CD4-positive, alpha-beta T cell treated with Interleukin-15 for 1 hour (primary cell): ENCODE data around the gene IRAK1.
"Not testable (repeated sequence)": the region's sequence is repeated elsewhere in the genome, so short reads cannot be mapped to it uniquely, and the experiment has no call there.

Experiments
- DNase-seq: peaks from one replicate; pipeline ENCODE4 v3.0.0-alpha.2; 2020

The IRAK1 gene

GRCh38 chrX:153993978-153994377, 25.7 kb downstream of the IRAK1 start:
- no peak for DNase-seq

- DNase-seq = no peak
These were observed 26.6 kb downstream of the IRAK1 start for GRCh38 chrX:153993079-153993478.

- no peak for DNase-seq
These were observed 27.5 kb downstream of the IRAK1 start for GRCh38 chrX:153992180-153992579.

DNA sequence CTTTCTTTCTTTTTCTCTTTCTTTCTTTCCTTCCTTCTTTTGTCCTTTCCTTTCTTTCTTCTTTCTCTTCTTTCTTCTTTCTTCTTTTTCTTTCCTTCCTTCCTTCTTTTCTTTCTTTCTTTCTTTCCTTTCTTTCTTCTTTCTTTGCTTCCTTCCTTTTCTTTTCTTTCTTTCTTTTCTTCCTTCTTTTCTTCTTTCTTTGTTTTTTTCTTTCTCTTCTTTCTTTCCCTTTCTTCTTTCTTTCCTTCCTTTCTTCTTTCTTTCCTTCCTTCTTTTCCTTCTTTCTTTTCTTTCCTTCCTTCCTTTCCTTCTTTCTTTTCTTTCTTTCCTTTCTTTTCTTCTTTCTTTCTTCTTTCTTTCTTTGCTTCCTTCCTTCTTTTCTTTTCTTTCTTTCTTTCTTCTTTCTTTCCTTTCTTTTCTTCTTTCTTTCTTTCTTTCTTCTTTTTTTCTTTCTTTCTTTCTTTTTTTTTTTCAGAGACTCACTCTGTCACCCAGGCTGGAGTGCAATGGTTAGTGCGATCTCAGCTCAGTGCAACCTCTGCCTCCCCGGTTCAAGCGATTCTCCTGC, 28.6 kb downstream of the IRAK1 start:
- no peak for DNase-seq

- no peak for DNase-seq
These were observed 29.6 kb downstream of the IRAK1 start for GRCh38 chrX:153989973-153990655.

DNA sequence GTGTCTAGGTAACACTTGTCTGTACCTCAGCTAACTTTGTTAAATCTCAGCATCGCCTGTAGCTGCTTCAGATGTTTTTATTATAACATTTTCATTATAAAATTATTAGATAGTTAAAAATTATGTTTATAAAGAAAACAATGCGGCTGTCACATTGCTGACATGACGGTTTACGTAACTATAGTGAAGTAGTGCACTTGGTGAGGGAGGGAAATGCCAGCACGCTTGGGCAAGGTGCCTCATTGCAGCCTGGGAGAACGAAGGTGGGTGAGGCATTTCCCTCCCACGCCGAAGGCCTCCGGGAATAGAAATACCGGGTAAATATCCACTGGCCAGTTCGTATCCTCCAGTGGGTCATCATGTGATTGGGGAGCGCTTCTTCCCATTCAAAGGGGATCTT, 31.2 kb downstream of the IRAK1 start:
- no peak for DNase-seq

- no peak for DNase-seq
These were observed 35.1 kb downstream of the IRAK1 start for GRCh38 chrX:153984351-153985178.

- DNase-seq = peak; percentile 60
These were observed 36.3 kb downstream of the IRAK1 start for GRCh38 chrX:153983321-153983801.

DNA sequence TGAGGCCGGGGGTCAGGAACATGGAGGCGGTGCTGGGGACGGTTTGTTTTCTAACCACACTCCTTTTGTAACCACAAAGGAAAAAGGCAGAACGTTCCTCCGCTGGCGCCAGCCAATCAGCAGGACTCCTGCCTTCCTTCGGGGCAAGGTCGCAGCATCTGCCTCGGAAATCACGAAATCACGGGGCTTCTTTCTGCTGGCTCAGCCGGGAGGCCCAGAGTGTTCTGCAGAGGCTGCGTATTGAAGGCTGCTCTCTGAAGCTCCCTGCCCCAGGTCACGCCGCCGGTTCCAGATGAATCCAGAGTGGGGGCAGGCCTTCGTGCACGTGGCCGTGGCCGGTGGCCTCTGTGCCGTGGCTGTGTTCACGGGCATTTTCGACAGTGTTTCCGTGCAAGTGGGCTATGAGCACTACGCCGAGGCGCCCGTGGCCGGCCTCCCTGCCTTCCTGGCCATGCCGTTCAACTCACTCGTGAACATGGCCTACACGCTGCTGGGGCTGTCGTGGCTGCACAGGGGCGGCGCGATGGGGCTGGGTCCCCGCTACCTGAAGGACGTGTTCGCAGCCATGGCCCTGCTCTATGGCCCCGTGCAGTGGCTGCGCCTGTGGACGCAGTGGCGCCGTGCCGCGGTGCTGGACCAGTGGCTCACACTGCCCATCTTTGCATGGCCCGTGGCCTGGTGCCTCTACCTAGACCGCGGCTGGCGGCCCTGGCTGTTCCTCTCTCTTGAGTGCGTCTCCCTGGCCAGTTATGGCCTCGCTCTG, 37.8 kb downstream of the IRAK1 start:
- DNase-seq = peak; percentile 71

DNA sequence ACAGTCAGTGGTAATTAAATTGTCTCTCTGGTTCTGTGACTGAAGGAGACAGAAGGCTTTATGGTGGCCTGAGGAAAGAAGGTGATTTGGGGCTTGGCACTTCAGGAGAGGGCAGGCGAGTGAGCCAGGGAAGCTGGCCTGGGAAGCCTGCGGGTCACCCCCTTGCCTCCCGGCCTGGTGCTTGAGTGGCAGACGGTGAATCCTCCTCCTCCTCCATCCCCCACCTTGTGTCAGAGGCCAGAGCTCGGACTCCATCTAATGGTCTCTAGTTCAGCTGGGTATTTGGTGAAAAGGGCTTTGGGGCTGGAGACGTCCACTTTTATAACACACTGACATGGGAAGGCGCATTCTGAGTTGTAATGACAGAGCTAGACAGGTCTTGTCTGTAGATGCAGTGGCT, 38.5 kb downstream of the IRAK1 start:
- no peak for DNase-seq

GRCh38 chrX:153980394-153980793, 39.3 kb downstream of the IRAK1 start:
- not testable (repeated sequence) for DNase-seq

GRCh38 chrX:153974726-153975286, 44.9 kb downstream of the IRAK1 start:
- DNase-seq = no peak

DNA sequence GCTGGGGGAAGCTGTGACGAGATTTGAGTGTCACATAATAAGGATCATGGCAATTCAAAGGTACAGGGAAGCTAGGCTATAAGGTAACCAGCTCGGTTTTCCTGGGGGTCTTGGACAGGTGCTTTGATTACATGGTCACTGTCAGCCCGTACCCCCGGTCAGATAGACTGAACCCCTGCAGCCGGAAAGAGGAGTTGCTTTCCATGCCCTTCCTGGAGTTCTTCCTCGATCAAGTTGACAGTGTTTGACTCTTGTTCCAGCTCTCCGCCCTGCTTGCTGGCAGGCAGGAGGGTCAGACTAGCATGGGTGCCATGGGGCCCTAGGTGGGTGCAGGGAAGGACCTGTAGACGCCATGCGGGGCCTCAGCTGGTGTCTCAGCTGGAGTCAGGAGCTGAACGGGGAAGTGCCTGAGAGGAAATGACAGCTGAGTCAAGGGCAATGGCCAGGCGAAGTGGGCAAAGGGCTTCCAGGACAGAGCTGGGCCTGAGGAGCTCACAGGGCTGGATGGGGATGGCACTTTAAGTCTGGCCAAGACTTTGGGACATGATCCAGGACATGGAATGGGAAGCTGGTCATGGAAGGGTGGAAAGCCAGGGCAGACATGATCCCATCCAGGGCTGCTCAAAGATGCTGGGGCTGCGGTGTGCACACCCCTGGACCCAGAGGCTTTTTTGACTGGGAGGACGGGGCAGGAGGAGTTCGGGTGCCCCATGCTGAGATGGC, 45.5 kb downstream of the IRAK1 start:
- no peak for DNase-seq

- no peak for DNase-seq
These were observed 46.3 kb downstream of the IRAK1 start for GRCh38 chrX:153973127-153974002.

DNA sequence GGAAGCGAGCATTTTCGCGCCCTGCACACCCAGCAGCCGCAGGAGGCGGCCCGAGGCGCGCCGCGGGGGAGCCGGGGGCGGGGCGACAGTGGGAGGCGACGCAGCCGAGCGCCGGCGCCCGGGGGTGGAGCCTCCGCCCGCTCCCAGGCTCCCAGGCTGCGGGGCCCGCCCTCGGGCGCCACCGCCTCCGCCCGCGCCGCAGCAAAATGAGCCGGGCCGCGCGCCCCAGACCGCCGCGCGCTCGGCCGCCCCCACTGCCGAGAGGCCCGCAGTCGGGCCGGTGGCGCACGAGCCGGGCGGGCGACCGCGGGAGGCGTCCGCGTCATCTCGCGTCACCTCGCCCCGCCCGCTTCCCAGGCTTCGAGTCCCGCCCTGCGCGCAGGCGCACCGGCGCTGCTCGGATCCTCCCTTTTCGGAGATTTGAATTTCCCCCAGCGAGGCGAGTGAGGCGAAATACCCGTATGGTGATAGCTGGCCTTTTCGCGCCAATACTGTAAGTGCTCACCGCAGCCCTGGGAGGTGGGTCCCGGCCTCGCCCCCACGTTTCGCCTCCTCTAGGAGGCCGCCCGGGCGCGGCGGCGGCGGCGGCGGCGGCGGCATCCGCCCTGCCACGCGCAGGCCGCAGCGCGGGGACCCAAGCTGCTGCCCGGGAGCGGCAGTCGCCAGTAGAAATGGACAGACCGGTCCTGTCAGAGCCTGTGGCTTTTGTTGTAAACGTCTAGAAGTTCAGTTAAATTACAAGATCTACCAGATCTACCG, 47.2 kb downstream of the IRAK1 start, which contains the start of gene TMEM187:
TMEM187 (plus strand) TSS at position 387 of the 759 bp plus-strand sequence. CDS start 9,309 bp downstream, outside the sequence.
- peak; percentile 90 for DNase-seq

GRCh38 chrX:153971450-153972367, 48.0 kb downstream of the IRAK1 start, which contains the start of gene HCFC1:
Gene HCFC1, minus strand, starts transcription at chrX:153971818. Its CDS starts 978 bp downstream, at chrX:153970840.
- DNase-seq = peak; percentile 95

GRCh38 chrX:153971124-153971449, 48.6 kb downstream of the IRAK1 start:
- DNase-seq = peak; percentile 93

GRCh38 chrX:153970357-153971123, 49.2 kb downstream of the IRAK1 start:
- peak; percentile 34 for DNase-seq
